Astrocyte of the cerebellum (primary cell): ENCODE data around the gene CATSPER1.

Source experiments
- DNase-seq: peaks from one replicate; pipeline ENCODE4 v3.0.0-alpha.2; 2011; ENCODE audit warnings: low read depth
- H3K4me3 ChIP-seq: 2 replicates; pipeline ENCODE4 v1.5.1; 2011; ENCODE audit warnings: mild to moderate bottlenecking, low read depth, low read length, moderate library complexity
- in situ Hi-C: cut with HindIII; loops from 2 replicates; pipeline ENCODE4 v1.10.0; 2017; ENCODE audit warnings: low sequenced_read_pairs
- TF ChIP-seq, protein P1 (sequence below): IDR thresholded peaks from 2 replicates; pipeline ENCODE4 v1.5.1; 2012; ENCODE audit warnings: low read length, low read depth, moderate library complexity, mild to moderate bottlenecking; ENCODE audit errors: missing control alignments

Gene CATSPER1

DNA sequence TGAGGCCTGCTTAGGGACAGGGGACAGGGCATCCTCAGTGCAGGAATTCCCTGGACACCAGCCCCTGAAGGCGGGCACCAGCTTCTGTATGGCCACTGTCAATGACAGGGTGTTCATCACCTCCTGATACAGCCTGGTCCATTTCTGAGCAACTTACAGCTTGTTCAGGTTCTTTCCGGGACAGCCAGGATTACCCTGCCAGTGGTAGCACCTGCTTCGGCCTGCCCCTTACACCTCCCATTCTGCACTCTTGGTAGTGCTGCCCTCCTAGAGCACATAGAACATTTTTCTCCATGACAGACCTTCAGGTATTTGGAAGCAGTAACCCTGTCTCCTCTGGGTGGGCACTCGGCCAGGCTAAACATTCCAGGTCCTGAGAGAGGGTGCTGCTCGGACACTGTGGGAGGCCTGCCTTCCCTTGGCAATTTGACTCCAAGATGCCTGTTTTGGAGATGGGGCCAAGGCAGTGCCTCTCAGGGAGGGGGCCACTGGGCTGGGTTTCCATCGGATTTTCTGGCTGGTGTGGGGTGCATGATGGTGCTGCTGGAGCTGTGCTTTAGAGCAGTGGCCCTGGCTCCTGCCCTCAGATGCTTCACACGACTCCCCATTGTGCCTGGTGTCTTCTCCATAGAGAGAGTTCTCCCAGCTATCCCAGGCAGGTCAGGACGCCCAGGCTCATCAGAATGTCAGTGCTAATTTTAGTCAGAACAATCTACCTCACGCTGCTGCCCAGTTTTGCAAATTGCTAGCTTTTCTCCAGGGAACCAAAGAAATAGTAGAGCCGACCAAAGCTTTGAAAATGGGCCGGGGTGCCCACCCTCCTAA is 21.5 kb upstream of the CATSPER1 start:
- no peak overlapping the region for H3K4me3 ChIP-seq
- TF ChIP-seq, protein P1, sequence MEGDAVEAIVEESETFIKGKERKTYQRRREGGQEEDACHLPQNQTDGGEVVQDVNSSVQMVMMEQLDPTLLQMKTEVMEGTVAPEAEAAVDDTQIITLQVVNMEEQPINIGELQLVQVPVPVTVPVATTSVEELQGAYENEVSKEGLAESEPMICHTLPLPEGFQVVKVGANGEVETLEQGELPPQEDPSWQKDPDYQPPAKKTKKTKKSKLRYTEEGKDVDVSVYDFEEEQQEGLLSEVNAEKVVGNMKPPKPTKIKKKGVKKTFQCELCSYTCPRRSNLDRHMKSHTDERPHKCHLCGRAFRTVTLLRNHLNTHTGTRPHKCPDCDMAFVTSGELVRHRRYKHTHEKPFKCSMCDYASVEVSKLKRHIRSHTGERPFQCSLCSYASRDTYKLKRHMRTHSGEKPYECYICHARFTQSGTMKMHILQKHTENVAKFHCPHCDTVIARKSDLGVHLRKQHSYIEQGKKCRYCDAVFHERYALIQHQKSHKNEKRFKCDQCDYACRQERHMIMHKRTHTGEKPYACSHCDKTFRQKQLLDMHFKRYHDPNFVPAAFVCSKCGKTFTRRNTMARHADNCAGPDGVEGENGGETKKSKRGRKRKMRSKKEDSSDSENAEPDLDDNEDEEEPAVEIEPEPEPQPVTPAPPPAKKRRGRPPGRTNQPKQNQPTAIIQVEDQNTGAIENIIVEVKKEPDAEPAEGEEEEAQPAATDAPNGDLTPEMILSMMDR = no peak
- no peak for DNase-seq
- in situ Hi-C loops = no loop called here

DNA sequence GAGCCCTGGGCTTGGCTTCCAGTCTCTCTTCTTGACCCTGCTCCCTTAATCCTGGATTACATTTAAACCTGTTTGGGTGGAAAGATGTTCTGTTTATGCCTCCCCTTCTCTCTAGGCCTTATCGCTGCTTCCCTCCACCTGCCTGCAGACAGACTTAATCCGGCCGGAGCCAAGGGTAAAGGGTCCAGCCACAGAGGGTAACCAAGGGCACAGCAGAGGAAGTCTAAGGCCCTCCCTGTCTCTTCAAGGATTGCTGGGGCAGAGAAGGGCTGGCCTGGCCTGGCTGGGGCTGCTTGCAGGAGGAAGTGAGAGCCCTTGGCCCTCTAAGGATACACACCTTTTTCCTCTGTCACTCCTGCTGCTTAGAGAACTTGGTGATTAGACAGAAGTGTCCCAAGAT is 20.6 kb upstream of the CATSPER1 start:
- no peak overlapping the region for H3K4me3 ChIP-seq
- TF ChIP-seq, protein P1 = no peak
- in situ Hi-C loops = no loop called here
- DNase-seq = no peak

DNA sequence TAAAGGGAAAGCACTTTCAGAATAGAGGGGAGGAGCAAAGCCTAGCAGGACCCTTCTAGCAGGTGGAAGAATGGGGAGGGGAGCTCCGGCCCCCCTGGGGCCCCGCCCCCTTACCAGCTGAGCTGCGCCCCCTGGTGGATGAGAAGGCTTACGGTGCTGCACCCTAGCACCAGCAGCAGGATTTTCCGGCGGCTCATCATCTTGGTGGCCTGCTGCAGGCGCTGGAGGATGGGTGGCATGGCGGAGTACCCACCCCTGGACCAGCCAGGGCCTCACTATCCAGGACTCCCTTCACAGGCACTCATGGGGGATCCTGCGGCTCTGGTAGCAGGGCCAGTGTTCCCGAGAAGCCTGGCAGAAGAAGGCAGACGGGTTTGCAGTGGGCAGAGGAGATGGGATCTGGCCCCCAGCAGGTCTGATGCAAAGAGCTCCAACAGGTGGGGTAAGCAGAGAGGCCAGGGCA is 18.9 kb upstream of the CATSPER1 start:
- no peak overlapping the region for H3K4me3 ChIP-seq
- in situ Hi-C loops = no loop called here
- DNase-seq = peak; percentile 43
- TF ChIP-seq, protein P1 = peak; percentile 94

DNA sequence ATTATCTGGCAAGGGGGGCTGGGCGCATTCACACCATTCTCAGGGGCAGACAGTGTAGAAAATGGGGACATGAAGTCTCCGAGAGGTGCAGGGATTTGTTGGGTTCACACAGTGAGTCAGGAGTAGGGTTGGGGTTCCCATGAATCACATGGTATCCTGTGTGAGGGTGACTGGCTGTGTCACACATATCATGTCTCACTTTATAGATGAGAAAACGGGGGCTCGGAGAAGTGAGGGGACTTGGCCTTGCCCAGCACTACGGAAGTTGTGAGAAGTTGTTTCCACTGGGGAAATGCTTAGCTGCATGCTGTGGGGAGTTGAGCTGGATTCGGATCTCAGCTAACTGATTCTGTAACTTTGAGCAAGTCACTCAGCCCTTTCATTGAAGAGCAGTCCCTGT is 18.5 kb upstream of the CATSPER1 start:
- no peak for DNase-seq
- H3K4me3 ChIP-seq = no peak overlapping the region
- in situ Hi-C loops = no loop called here
- TF ChIP-seq, protein P1 = no peak

DNA sequence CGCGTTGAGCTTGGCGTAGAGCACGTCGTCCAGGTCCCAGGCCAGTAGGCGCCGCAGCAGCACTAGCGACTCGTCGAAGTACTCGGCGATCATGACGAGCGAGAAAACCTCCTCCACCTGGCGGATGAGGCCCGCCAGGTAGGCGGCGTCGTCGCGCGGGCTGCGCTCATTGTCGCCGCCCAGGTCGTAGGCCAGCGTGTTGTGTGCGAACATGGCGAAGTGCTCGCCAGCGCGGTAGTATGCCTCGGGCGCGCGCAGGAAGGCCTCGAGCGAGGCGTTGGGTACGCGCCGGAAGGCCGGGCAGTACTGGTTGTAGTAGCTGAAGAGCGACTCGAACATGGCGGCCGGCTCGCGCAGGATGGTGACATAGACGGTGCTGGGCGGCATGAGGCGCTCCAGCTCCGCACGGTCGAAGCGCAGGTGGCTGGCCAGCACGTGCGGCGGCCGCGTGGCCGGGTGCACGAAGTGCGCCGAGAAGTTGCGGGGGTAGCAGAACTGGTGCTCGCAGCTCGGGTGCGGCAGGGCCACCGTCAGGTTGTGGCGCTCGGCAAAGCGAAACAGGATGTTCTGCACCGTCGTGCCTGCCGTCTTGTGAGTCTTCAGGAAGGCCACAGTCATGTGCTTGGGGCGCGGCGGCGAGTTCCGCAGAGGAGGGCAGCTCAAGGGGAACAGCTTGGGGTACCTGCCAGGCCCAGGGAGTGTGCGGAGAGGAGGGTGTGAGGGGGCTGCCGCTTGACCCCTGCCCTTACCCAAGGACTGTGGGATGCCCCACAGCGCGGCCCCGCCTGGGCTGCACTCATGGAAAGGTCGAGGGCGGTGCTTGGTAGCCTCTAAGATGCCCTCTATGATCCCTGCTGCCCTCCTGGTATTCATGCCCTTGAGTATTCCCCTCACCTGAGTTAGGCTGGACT is 17.0 kb upstream of the CATSPER1 start:
- DNase-seq = no peak
- no peak overlapping the region for H3K4me3 ChIP-seq
- TF ChIP-seq, protein P1 = no peak
- in situ Hi-C loops = no loop called here

DNA sequence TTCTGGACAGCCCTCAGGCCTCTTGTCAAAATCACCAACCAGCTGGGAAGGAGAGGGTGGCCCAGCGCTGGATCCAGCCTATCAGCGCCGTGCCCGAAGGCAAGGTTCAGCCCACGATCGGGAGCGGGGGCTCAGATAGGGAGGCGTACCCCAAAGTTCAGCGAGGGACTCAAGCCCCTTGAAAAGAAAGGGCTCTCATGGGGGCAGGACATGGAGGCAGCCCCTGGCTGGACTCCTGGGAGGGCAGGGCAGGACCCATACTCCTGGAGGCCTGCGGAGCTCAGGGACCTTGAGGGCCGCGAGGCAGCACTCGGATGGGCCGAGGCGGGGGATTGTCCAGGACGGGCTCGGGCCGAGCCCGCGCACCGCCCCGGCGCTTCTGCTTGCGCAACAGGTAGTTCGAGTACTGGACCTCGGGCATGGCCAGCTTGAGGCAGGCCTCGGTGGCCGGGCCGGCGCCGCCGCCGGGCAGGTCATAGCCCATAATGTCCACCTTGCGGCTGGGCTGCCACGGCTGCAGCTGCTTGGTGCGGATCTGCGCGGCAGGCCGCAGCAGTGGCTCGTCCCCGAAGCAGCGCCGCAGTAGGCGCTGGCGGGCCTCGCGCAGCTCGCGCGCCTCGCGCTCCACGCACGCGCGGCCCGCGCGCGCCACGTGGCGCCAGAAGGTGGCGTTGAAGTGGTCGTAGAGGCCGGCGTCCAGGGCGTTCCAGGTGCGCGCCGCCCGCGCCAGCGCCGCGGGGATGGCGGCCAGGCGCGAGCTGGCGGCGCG is 16.1 kb upstream of the CATSPER1 start:
- in situ Hi-C loops = no loop called here
- no peak overlapping the region for H3K4me3 ChIP-seq
- no peak for DNase-seq
- TF ChIP-seq, protein P1 = no peak
